ENCODE measurements around the gene ERC1. TPM values are rescaled to one million over a fixed set of nuclear protein-coding genes. Genes with fewer than 3 reads are reported as not detected.

The ERC1 gene
- total and polyA plus RNA-seq, 2 of the 4 experiments (the other 2 are of a cell fraction), result 11.6 to 25.6 TPM

GRCh38 chr12:1069846-1070245 lies 78.8 kb downstream of the ERC1 start:
- H3K23ac ChIP-seq (ENCODE audit: low read depth, low read length), result no peak overlapping the region
- H4K91ac ChIP-seq (ENCODE audit: insufficient read depth, low read depth, low read length), result no peak overlapping the region
- no peak overlapping the region for H3K4me2 ChIP-seq (ENCODE audit: low read depth, low read length)
- ATAC-seq (ENCODE audit: low read depth), result no peak
- H3K9me1 ChIP-seq (ENCODE audit: insufficient read depth, low read length), result peaks cover 3% of the 10 kb centered on the region; the same call in 1 of the 2 replicates
- H2AFZ ChIP-seq (replicated peaks; ENCODE audit: low read length, poor library complexity), result no peak overlapping the region
- DNase-seq, result no peak
- H3K4me1 ChIP-seq (ENCODE audit: control insufficient read depth, insufficient read depth, low read length), result peaks cover 6% of the 10 kb centered on the region; the same call in 1 of the 2 replicates
- H3K4me3 ChIP-seq (ENCODE audit: insufficient read depth, low read depth, low read length), result no peak overlapping the region
- H2AK9ac ChIP-seq (replicated peaks; ENCODE audit: low read depth, low read length, poor library complexity), result no peak overlapping the region
- no peak overlapping the region for H2BK5ac ChIP-seq (ENCODE audit: low read depth, low read length, poor library complexity, severe bottlenecking)
- no peak overlapping the region for H2BK15ac ChIP-seq (ENCODE audit: low read depth, low read length)
- H3K27me3 ChIP-seq (ENCODE audit: control insufficient read depth, insufficient read depth, low read length), result no peaks in the 10 kb centered on the region
- H3K27ac ChIP-seq (ENCODE audit: insufficient read depth, low read length), result no peak overlapping the region
- H3K9me3 ChIP-seq (ENCODE audit: control insufficient read depth, insufficient read depth, low read length), result no peaks in the 10 kb centered on the region
- intact Hi-C loops (cut with micrococcal nuclease), result loop anchor here (5.0 kb wide), 1 partner anchor 78 kb away; the partner anchor contains the start of gene ERC1
- no peak overlapping the region for H3K14ac ChIP-seq (replicated peaks; ENCODE audit: low read depth, low read length)
- H3K56ac ChIP-seq (ENCODE audit: extremely low read depth, insufficient read depth, low read length), result no peak overlapping the region
- ChIA-PET POLR2A (ENCODE audit: unreplicated experiment) (no interaction called here), CTCF (interaction anchor here (0.6 kb wide), 1 partner anchor 47 kb away, joined by 3 read pairs; no protein-coding TSS in a partner anchor)
- H2AK5ac ChIP-seq (ENCODE audit: low read depth, low read length), result no peak overlapping the region
- peaks cover 11% of the 10 kb centered on the region for H4K20me1 ChIP-seq (ENCODE audit: insufficient read depth, low read length)
- H2BK120ac ChIP-seq (ENCODE audit: low read depth, low read length), result no peak overlapping the region
- in situ Hi-C loops (cut with MboI; ENCODE audit: low sequenced_read_pairs), result no loop called here
- no peak overlapping the region for H3K4ac ChIP-seq (ENCODE audit: low read depth, low read length)
- no peak for TF ChIP-seq NFE2L2 (IDR thresholded peaks at IDR 0.05; ENCODE audit: low read depth, low read length)
- TF ChIP-seq RCOR1 (IDR thresholded peaks at IDR 0.05; ENCODE audit: insufficient replicate concordance, low read length), result no peak
- no peak for TF ChIP-seq CTCF (conservative IDR thresholded peaks at IDR 0.05; ENCODE audit: low read depth, low read length)
- TF ChIP-seq MXI1 (IDR thresholded peaks at IDR 0.05; ENCODE audit: borderline replicate concordance, low read depth, low read length), result no peak
- TF ChIP-seq CEBPB (IDR thresholded peaks at IDR 0.05; ENCODE audit: low read depth, low read length), result no peak
- no peak for TF ChIP-seq POLR2A (IDR thresholded peaks at IDR 0.05; ENCODE audit: low read depth, low read length)
- no peak for TF ChIP-seq MAFK (IDR thresholded peaks at IDR 0.05; ENCODE audit: low read depth, low read length)
- TF ChIP-seq CHD1 (IDR thresholded peaks at IDR 0.05; ENCODE audit: low read depth, low read length), result no peak
- TF ChIP-seq, protein P1, sequence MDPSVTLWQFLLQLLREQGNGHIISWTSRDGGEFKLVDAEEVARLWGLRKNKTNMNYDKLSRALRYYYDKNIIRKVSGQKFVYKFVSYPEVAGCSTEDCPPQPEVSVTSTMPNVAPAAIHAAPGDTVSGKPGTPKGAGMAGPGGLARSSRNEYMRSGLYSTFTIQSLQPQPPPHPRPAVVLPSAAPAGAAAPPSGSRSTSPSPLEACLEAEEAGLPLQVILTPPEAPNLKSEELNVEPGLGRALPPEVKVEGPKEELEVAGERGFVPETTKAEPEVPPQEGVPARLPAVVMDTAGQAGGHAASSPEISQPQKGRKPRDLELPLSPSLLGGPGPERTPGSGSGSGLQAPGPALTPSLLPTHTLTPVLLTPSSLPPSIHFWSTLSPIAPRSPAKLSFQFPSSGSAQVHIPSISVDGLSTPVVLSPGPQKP (IDR thresholded peaks at IDR 0.05; ENCODE audit: borderline replicate concordance, low read depth, low read length), result no peak
- H2BK20ac ChIP-seq (ENCODE audit: low read depth, low read length), result no peak overlapping the region
- BruUV-seq (replicated peaks), result no TSS peak
- no CpG with 5 or more reads among the region's 2 CpGs for WGBS, 2 experiments (ENCODE audit: extremely low coverage in 2 of 2, insufficient read length in 1 of 2)
- H3K18ac ChIP-seq (ENCODE audit: low read depth, low read length), result no peak overlapping the region
- peaks cover 22 to 51% of the 10 kb centered on the region in 2 experiments; a peak in 3 of 4 replicates for H3K79me1 ChIP-seq (ENCODE audit: low read depth in 1 of 2, low read length in 2 of 2)
- no peaks in the 10 kb centered on the region for H3K36me3 ChIP-seq (ENCODE audit: control insufficient read depth, insufficient read depth, low read length)
- no peak overlapping the region for H4K8ac ChIP-seq (ENCODE audit: low read depth in 2 of 2, low read length in 2 of 2)
- dilution Hi-C loops (cut with HindIII; ENCODE audit: low sequenced_read_pairs, unreplicated experiment), result no loop called here
- H4K5ac ChIP-seq (ENCODE audit: low read depth, low read length), result no peak overlapping the region
- H3K9ac ChIP-seq (ENCODE audit: low read depth, low read length), result no peak overlapping the region
